ENCODE results near the gene RIN3. TPM values are rescaled to one million over a fixed set of nuclear protein-coding genes. Genes with fewer than 3 reads are reported as not detected.

RIN3 gene
- total RNA-seq, 4 donors from 2014 or later = 2.1 to 10.4 (median 7.2) TPM

GRCh38 chr14:92615451-92615850, 101.9 kb downstream of the RIN3 start:
- TF ChIP-seq, protein P1, sequence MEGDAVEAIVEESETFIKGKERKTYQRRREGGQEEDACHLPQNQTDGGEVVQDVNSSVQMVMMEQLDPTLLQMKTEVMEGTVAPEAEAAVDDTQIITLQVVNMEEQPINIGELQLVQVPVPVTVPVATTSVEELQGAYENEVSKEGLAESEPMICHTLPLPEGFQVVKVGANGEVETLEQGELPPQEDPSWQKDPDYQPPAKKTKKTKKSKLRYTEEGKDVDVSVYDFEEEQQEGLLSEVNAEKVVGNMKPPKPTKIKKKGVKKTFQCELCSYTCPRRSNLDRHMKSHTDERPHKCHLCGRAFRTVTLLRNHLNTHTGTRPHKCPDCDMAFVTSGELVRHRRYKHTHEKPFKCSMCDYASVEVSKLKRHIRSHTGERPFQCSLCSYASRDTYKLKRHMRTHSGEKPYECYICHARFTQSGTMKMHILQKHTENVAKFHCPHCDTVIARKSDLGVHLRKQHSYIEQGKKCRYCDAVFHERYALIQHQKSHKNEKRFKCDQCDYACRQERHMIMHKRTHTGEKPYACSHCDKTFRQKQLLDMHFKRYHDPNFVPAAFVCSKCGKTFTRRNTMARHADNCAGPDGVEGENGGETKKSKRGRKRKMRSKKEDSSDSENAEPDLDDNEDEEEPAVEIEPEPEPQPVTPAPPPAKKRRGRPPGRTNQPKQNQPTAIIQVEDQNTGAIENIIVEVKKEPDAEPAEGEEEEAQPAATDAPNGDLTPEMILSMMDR (IDR thresholded peaks at IDR 0.05) = no peak
- TF ChIP-seq POLR2A (IDR thresholded peaks at IDR 0.05) = no peak
- TF ChIP-seq POLR2AphosphoS5 (IDR thresholded peaks at IDR 0.05) = no peak
- no peak for TF ChIP-seq EP300 (IDR thresholded peaks at IDR 0.05)
- WGBS = 55% methylated on average over 2 of the region's 4 CpGs
- H3K4me3 ChIP-seq = no peak overlapping the region
- no peaks in the 10 kb centered on the region for H3K4me1 ChIP-seq
- H3K27me3 ChIP-seq = no peaks in the 10 kb centered on the region
- H3K27ac ChIP-seq = no peak overlapping the region
- no peaks in the 10 kb centered on the region for H3K9me3 ChIP-seq
- DNase-seq (ENCODE audit: low spot score in 2 of 2) = no peak
- no peaks in the 10 kb centered on the region for H3K36me3 ChIP-seq

DNA sequence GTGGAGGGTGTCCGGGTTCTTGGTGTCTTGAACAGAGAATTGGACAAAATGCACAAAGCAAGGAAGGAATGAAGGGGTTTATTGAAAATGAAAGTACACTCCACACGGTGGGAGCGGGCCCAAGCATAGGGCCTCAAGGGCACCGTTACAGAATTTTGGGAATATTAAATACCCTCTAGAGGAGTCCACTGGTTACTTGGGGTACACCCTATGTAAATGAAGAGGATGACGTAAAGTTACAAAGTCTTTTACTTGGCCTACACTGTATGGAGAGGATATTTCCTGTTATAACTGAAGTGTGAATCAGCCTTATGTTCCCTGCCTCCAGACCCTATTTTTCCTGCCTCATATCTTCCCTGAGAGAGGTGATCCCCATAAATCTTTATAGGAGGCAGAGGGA, 102.6 kb downstream of the RIN3 start:
- Histone ChIP-seq H3K4me3 (no peak overlapping the region), H3K27ac (no peak overlapping the region), H3K27me3 (no peaks in the 10 kb centered on the region), H3K36me3 (no peaks in the 10 kb centered on the region), H3K4me1 (no peaks in the 10 kb centered on the region), H3K9me3 (no peaks in the 10 kb centered on the region)
- WGBS = 87% methylated on average over 5 of the region's 5 CpGs
- TF ChIP-seq POLR2AphosphoS5 (IDR thresholded peaks at IDR 0.05) (no peak), EP300 (IDR thresholded peaks at IDR 0.05) (no peak), POLR2A (IDR thresholded peaks at IDR 0.05) (no peak)
- TF ChIP-seq, protein P1 (IDR thresholded peaks at IDR 0.05) = no peak
- DNase-seq (ENCODE audit: low spot score in 2 of 2) = no peak

GRCh38 chr14:92617581-92617980, 104.0 kb downstream of the RIN3 start:
- no peaks in the 10 kb centered on the region for H3K36me3 ChIP-seq
- no peaks in the 10 kb centered on the region for H3K4me1 ChIP-seq
- H3K27ac ChIP-seq = no peak overlapping the region
- peaks cover 3% of the 10 kb centered on the region for H3K9me3 ChIP-seq
- no peaks in the 10 kb centered on the region for H3K27me3 ChIP-seq
- TF ChIP-seq EP300 (IDR thresholded peaks at IDR 0.05) = no peak
- TF ChIP-seq, protein P1 (IDR thresholded peaks at IDR 0.05) = no peak
- no peak for TF ChIP-seq POLR2AphosphoS5 (IDR thresholded peaks at IDR 0.05)
- TF ChIP-seq POLR2A (IDR thresholded peaks at IDR 0.05) = no peak
- H3K4me3 ChIP-seq = no peak overlapping the region
- no peak for DNase-seq (ENCODE audit: low spot score in 2 of 2)

DNA sequence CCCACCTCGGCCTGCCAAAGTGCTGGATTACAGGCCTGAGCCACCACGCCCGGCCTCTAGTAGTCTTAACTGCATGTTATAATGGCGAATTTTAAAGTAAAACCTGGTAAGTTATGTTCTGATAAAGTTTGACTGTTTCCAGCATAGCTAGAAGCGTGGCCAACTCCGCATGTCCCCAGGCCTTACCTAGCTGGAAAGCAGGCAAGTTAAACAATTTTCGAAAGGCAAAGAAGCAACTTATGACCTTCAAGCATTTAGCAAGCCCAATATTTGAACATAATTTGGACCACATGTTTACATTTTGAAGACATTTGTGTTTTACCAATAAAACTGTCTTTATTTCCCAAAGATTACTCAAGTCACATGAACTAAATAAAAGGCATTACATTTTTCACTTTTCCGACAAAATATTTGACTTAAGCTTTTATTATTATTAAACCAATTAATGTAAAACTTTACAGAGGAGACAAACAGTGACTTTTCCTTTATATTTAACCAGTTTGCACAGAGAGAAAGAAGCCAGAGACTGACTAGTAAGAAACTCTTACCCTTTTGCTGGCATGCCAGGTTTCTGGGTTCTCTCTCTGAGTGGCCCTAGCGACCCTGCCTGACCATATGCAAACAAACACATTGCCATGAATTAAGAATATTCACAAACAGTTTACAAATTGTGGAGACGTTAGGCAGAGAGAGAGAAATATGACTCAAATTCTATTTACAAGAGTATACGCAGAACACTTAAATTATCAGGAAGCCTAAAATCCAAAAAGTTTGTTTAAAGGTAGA, 106.3 kb downstream of the RIN3 start:
- peaks cover 5% of the 10 kb centered on the region for H3K9me3 ChIP-seq
- no peaks in the 10 kb centered on the region for H3K4me1 ChIP-seq
- WGBS = 69% methylated on average over 11 of the region's 11 CpGs
- H3K36me3 ChIP-seq = no peaks in the 10 kb centered on the region
- DNase-seq (ENCODE audit: low spot score in 2 of 2) = no peak
- H3K27ac ChIP-seq = no peak overlapping the region
- H3K4me3 ChIP-seq = no peak overlapping the region
- no peaks in the 10 kb centered on the region for H3K27me3 ChIP-seq
- TF ChIP-seq POLR2AphosphoS5 (IDR thresholded peaks at IDR 0.05) (no peak), POLR2A (IDR thresholded peaks at IDR 0.05) (no peak), EP300 (IDR thresholded peaks at IDR 0.05) (no peak)
- TF ChIP-seq, protein P1 (IDR thresholded peaks at IDR 0.05) = no peak

- no peaks in the 10 kb centered on the region for H3K4me1 ChIP-seq
- WGBS = 98% methylated on average over 4 of the region's 4 CpGs
- no peak overlapping the region for H3K4me3 ChIP-seq
- DNase-seq (ENCODE audit: low spot score in 2 of 2) = no peak
- H3K36me3 ChIP-seq = no peaks in the 10 kb centered on the region
- peaks cover 7% of the 10 kb centered on the region for H3K9me3 ChIP-seq
- TF ChIP-seq EP300 (IDR thresholded peaks at IDR 0.05) (no peak), POLR2AphosphoS5 (IDR thresholded peaks at IDR 0.05) (no peak), POLR2A (IDR thresholded peaks at IDR 0.05) (no peak)
- TF ChIP-seq, protein P1 (IDR thresholded peaks at IDR 0.05) = no peak
- no peaks in the 10 kb centered on the region for H3K27me3 ChIP-seq
- no peak overlapping the region for H3K27ac ChIP-seq
Measured at GRCh38 chr14:92622311-92622710, 108.7 kb downstream of the RIN3 start.

Measured in suprapubic skin (tissue), 4 donors.